Measurements from ENCODE around the gene PPP1R1C.

GRCh38 chr2:181958726-181959125 lies 26.9 kb upstream of the PPP1R1C start:
- TF ChIP-seq TAF1 (IDR thresholded peaks at IDR 0.05; ENCODE audit: borderline replicate concordance, insufficient read depth, low read length) (no peak), POLR2AphosphoS5 (IDR thresholded peaks at IDR 0.05; ENCODE audit: low read depth, low read length) (no peak)

All from PFSK-1 (cell line).